NT2/D1 (cell line): ENCODE results near the gene VEZF1.

Source experiments
- SUZ12 ChIP-seq: IDR thresholded peaks from 2 replicates; pipeline ENCODE4 v1.6.1; 2011; ENCODE audit not compliant: insufficient read length, insufficient read depth; ENCODE audit errors: extremely low read depth
- YY1 ChIP-seq: IDR thresholded peaks from 2 replicates; pipeline ENCODE4 v1.6.1; 2011; ENCODE audit not compliant: insufficient read length, insufficient read depth
- ZNF274 ChIP-seq: IDR thresholded peaks from 2 replicates; pipeline ENCODE4 v1.6.1; 2011; ENCODE audit warnings: mild to moderate bottlenecking, low read depth, low read length

DNA sequence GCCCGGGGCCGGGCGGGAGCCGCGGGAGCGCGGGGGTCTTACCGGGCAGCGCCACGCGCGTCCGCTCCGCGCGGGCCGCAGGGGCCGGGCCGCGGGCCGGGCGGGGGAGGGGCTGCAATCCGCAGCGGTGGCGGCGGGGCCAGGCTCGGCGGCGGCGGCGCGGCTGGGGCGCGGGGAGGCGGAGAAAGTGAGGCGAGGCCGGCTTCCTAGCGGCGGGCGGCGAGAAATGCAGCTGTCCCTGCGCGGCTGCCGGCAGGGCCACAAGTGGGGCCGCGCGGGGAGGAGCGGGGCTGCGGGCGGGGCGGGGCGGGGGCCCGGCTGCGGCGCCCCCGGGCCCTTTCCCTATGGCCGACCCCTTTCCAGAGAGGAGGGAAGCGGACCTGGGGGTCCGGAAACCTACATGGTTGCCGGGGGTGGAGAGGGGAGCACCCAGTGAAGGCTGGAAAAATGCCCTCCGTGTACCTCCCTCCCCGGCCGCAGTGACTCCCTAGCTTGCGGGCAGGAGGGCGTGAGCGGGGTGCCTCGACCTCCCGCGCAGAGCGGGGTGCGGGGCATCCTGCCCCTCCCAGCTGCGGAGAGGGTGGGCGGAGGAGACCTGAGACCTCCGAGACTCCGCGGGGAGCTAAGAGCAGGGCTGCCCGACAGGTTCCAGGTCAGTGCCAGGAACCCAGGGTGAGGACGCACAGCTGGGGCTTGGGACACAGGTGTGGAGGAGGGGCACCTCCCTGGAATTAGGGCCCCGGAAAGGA lies 32.7 kb downstream of the VEZF1 start, which contains the start of gene CUEDC1:
- no peak for TF ChIP-seq YY1
- no peak for TF ChIP-seq ZNF274
- no peak for TF ChIP-seq SUZ12
